Spleen (tissue), 11 donors: ENCODE data around the gene EGFLAM. TPM values are rescaled to one million over a fixed set of nuclear protein-coding genes. Genes with fewer than 3 reads are reported as not detected.

ENCODE experiments used
- DNase-seq: peaks from one replicate; pipeline ENCODE4 v3.0.0-alpha.2; 2020
- H3K27ac ChIP-seq, 8 donors: fragments of 200-600 bp; sonication (generic) in 7 of 8; 1 replicate in 4 of 8; 2 replicates in 4 of 8; pipeline versions ENCODE4 v1.5.0 to v1.8.0; 2016 to 2021; ENCODE audit warnings: inconsistent platforms in 4 of 8, mild to moderate bottlenecking in 4 of 8, moderate library complexity in 1 of 8
- H3K27me3 ChIP-seq, 7 donors: fragments of 200-600 bp; sonication (generic) in 6 of 7; replicated peaks in 1 of 7; 1 replicate in 4 of 7; 2 replicates in 3 of 7; pipeline versions ENCODE4 v1.5.0 to v1.8.0; 2016 to 2021; ENCODE audit warnings: inconsistent platforms in 3 of 7, mild to moderate bottlenecking in 1 of 7
- H3K36me3 ChIP-seq, 6 donors: fragments of 200-600 bp; sonication (generic) in 5 of 6; 1 replicate in 4 of 6; 2 replicates in 2 of 6; pipeline versions ENCODE4 v1.5.0 to v1.8.0; 2016 to 2021; ENCODE audit warnings: inconsistent platforms in 2 of 6
- H3K4me1 ChIP-seq, 6 donors: fragments of 200-600 bp; sonication (generic) in 5 of 6; 1 replicate in 3 of 6; 2 replicates in 3 of 6; pipeline versions ENCODE4 v1.5.0 to v1.8.0; 2016 to 2021; ENCODE audit warnings: inconsistent platforms in 3 of 6
- H3K4me3 ChIP-seq, 8 donors: fragments of 200-600 bp; sonication (generic) in 7 of 8; 1 replicate in 4 of 8; 2 replicates in 4 of 8; pipeline versions ENCODE4 v1.5.0 to v1.8.0; 2016 to 2021; ENCODE audit warnings: inconsistent platforms in 4 of 8, mild to moderate bottlenecking in 4 of 8, moderate library complexity in 2 of 8
- H3K9me3 ChIP-seq, 8 donors: fragments of 200-600 bp; sonication (generic) in 7 of 8; 1 replicate in 4 of 8; 2 replicates in 4 of 8; pipeline versions ENCODE4 v1.5.0 to v1.8.0; 2016 to 2021; ENCODE audit warnings: inconsistent platforms in 4 of 8
- POLR2A ChIP-seq, 3 donors: fragments of 450-650 bp; IDR thresholded peaks; one replicate each; pipeline ENCODE4 v1.5.1; 2017; ENCODE audit warnings: antibody characterized with exemption in 3 of 3, mild to moderate bottlenecking in 1 of 3
- POLR2AphosphoS5 ChIP-seq, 3 donors: sonication (generic); formaldehyde crosslinking; IDR thresholded peaks; one replicate each; pipeline ENCODE4 v1.5.1; 2017; ENCODE audit warnings: antibody characterized with exemption in 3 of 3
- WGBS, 5 donors: extraction: QIAGEN DNeasy Blood & Tissue Kit in 3 of 5; methylation state at CpG; one replicate each; pipeline versions ENCODE4 v1.1.5 to v1.1.7; 2013 to 2018; 5-methylcytosine and 5-hydroxymethylcytosine counted together
- intact Hi-C: fragments of 100-400 bp; cut with DNase I; formaldehyde crosslinking; loops from one replicate; pipeline ENCODE4 v1.15.0; 2023; ENCODE audit warnings: low total_unique reads
- polyA plus RNA-seq, 3 donors: library from polyadenylated mRNA; stranded (reverse); fragments of 200-250 nt; gene quantifications; one replicate each; pipeline ENCODE4 v1.2.1, GENCODE V29; 2013
- total RNA-seq, 7 donors: library from RNA; depleted of rRNA in 3 of 7; stranded (reverse); fragments of >200 nt in 3 of 7; fragmentation: NEBNext Ultra II Directional in 4 of 7; extraction: Animal tissue kit (Norgen Biotek cat#: 25700) in 4 of 7; gene quantifications; one replicate each; pipeline versions ENCODE4 v1.1.0 to v1.2.1, GENCODE V29; 2016 to 2021
- TF ChIP-seq, protein P1 (sequence below), 11 experiments: fragments of 200-600 bp in 7 of 11; fragments of 450-650 bp in 4 of 11; sonication (generic) in 4 of 11; IDR thresholded peaks in 8 of 11; conservative IDR thresholded peaks in 3 of 11; 1 replicate in 7 of 11; 2 replicates in 4 of 11; pipeline versions ENCODE4 v1.4.0 to v1.8.0; 2016 to 2021; ENCODE audit warnings: antibody characterized with exemption in 11 of 11, inconsistent platforms in 4 of 11, mild to moderate bottlenecking in 1 of 11
- donor health status: healthy with polysubstance abuse.
- donor health status: DM: no; HTN: no; CAD: no; lungs with moderate emphysema.
- donor health status: DM: no; HTN: no; CAD: no.
- donor health status: Bipolar disorder and iron deficiency.
- donor health status: healthy.
- donor health status: DM: no; HTN: no; CAD: no.
- donor health status: DM: yes; HTN: yes; CAD: no.

Gene EGFLAM
- total and polyA plus RNA-seq, 10 donors: 6.0 to 16.8 (median 10.9) TPM

DNA sequence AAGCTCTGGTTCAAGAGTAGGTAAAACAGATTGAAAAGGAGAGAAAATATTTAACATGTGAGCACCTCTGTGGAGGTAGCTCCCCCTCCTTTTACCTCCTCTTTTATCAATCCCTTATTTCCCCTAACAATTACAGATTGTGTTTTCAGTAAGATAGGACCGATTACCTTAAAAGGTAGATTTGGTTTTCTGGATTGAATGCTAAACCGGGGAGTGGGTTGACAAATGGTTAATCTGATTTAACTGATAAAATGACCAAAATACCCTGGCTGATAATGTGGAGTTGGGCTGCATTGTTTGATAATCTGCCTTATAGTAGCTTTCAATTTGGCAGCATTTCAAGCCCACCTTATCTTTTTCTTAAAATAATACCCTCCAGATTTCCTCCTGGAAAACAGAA is 83.9 kb downstream of the EGFLAM start:
- no peak for DNase-seq
- Histone ChIP-seq H3K27me3 (peaks cover 0 to 16% (median 0%) of the 10 kb centered on the region in 7 donors), H3K4me1 (no peaks in the 10 kb centered on the region), H3K4me3 (no peak overlapping the region), H3K9me3 (no peaks in the 10 kb centered on the region), H3K27ac (no peak overlapping the region), H3K36me3 (no peaks in the 10 kb centered on the region)
- 67 to 77% (median 69%) methylated on average over 2 of the region's 2 CpGs for WGBS, 5 donors
- TF ChIP-seq, protein P1, sequence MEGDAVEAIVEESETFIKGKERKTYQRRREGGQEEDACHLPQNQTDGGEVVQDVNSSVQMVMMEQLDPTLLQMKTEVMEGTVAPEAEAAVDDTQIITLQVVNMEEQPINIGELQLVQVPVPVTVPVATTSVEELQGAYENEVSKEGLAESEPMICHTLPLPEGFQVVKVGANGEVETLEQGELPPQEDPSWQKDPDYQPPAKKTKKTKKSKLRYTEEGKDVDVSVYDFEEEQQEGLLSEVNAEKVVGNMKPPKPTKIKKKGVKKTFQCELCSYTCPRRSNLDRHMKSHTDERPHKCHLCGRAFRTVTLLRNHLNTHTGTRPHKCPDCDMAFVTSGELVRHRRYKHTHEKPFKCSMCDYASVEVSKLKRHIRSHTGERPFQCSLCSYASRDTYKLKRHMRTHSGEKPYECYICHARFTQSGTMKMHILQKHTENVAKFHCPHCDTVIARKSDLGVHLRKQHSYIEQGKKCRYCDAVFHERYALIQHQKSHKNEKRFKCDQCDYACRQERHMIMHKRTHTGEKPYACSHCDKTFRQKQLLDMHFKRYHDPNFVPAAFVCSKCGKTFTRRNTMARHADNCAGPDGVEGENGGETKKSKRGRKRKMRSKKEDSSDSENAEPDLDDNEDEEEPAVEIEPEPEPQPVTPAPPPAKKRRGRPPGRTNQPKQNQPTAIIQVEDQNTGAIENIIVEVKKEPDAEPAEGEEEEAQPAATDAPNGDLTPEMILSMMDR (IDR thresholded peaks at IDR 0.05 in 8 of 11, conservative IDR thresholded peaks at IDR 0.05 in 3 of 11): no peak
- no peak for TF ChIP-seq POLR2AphosphoS5 (IDR thresholded peaks at IDR 0.05)
- no peak for TF ChIP-seq POLR2A (IDR thresholded peaks at IDR 0.05)
- intact Hi-C loops: no loop called here

GRCh38 chr5:38344891-38345290 is 86.5 kb downstream of the EGFLAM start:
- no peaks in the 10 kb centered on the region for H3K36me3 ChIP-seq
- 71 to 89% (median 83%) methylated on average over 4 of the region's 4 CpGs for WGBS, 5 donors
- intact Hi-C loops: no loop called here
- H3K4me1 ChIP-seq: no peaks in the 10 kb centered on the region
- H3K9me3 ChIP-seq: no peaks in the 10 kb centered on the region
- DNase-seq: no peak
- H3K4me3 ChIP-seq: no peak overlapping the region
- peaks cover 0 to 16% (median 0%) of the 10 kb centered on the region in 7 donors for H3K27me3 ChIP-seq
- H3K27ac ChIP-seq: no peak overlapping the region
- TF ChIP-seq POLR2A (IDR thresholded peaks at IDR 0.05) (no peak), POLR2AphosphoS5 (IDR thresholded peaks at IDR 0.05) (no peak)
- TF ChIP-seq, protein P1 (IDR thresholded peaks at IDR 0.05 in 8 of 11, conservative IDR thresholded peaks at IDR 0.05 in 3 of 11): no peak

- Histone ChIP-seq H3K4me1 (no peaks in the 10 kb centered on the region), H3K36me3 (no peaks in the 10 kb centered on the region), H3K27me3 (peaks cover 0 to 16% (median 0%) of the 10 kb centered on the region in 7 donors), H3K27ac (no peak overlapping the region), H3K9me3 (no peaks in the 10 kb centered on the region), H3K4me3 (no peak overlapping the region)
- no peak for DNase-seq
- no peak for TF ChIP-seq POLR2A (IDR thresholded peaks at IDR 0.05)
- TF ChIP-seq, protein P1 (IDR thresholded peaks at IDR 0.05 in 8 of 11, conservative IDR thresholded peaks at IDR 0.05 in 3 of 11): no peak
- TF ChIP-seq POLR2AphosphoS5 (IDR thresholded peaks at IDR 0.05): no peak
- WGBS, 5 donors: 93 to 96% (median 95%) methylated on average over 2 of the region's 2 CpGs
- intact Hi-C loops: no loop called here
Observed at GRCh38 chr5:38346593-38346992, 88.2 kb downstream of the EGFLAM start.

DNA sequence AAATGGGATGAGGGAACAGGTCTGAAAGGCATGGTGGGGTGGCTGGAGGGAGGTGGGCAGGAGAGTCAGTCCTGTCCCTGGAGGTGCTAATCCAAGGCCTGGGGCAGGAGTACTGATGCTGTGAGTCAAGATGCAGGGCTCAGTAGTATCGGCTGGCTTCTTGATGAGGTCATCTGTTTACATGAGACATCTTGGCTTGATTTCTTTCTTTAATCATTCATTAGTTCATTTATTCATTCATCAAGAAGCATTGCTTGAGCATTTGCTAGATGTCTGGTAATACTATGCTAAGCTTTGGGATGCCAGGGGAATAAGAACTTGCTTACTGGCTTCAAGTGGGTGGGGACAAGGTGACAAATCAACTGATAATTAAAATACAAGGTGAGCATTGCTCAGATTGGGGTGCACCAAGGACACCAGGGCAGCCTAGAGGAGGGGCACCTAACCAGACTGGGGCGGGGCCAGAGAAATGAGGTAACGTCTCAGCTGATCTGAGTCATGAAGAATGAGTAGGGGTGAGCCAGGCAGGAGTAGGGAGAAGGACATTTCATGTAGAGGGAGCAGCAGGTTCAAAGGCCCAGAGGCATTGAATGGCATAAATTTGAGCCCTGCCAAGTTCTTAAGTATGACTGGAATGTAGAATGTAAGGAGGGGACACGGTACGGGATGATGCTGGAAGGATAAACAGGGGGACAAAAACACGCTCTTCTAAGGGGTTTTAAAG is 88.8 kb downstream of the EGFLAM start:
- H3K4me3 ChIP-seq: no peak overlapping the region
- no peaks in the 10 kb centered on the region for H3K9me3 ChIP-seq
- TF ChIP-seq, protein P1 (IDR thresholded peaks at IDR 0.05 in 8 of 11, conservative IDR thresholded peaks at IDR 0.05 in 3 of 11): no peak
- no peak for TF ChIP-seq POLR2A (IDR thresholded peaks at IDR 0.05)
- TF ChIP-seq POLR2AphosphoS5 (IDR thresholded peaks at IDR 0.05): no peak
- 79 to 92% (median 90%) methylated on average over 6 of the region's 6 CpGs for WGBS, 5 donors
- H3K4me1 ChIP-seq: no peaks in the 10 kb centered on the region
- H3K36me3 ChIP-seq: no peaks in the 10 kb centered on the region
- no peak overlapping the region for H3K27ac ChIP-seq
- intact Hi-C loops: no loop called here
- no peak for DNase-seq
- peaks cover 0 to 16% (median 0%) of the 10 kb centered on the region in 7 donors for H3K27me3 ChIP-seq
